Measurements from ENCODE around the gene KCTD17. TPM values are rescaled to one million over a fixed set of nuclear protein-coding genes. Genes with fewer than 3 reads are reported as not detected.
A peak's percentile ranks its signal among the peaks of the same experiment; 100 is the strongest.

Gene KCTD17
- total RNA-seq, 1 experiment from 2014 or later: 29.4 TPM

GRCh38 chr22:37014415-37014806 lies 37.1 kb upstream of the KCTD17 start (continued):
- TF ChIP-seq ZNF416 (CRISPR knock-in tag; IDR thresholded peaks at IDR 0.05): no peak
- no peak for TF ChIP-seq ZNF512 (CRISPR knock-in tag; IDR thresholded peaks at IDR 0.05; ENCODE audit: borderline replicate concordance)
- TF ChIP-seq SMAD3 (CRISPR knock-in tag; IDR thresholded peaks at IDR 0.05; ENCODE audit: borderline replicate concordance): no peak
- TF ChIP-seq PREB (CRISPR knock-in tag; IDR thresholded peaks at IDR 0.05; ENCODE audit: borderline replicate concordance): no peak
- TF ChIP-seq CREB1 (CRISPR knock-in tag; IDR thresholded peaks at IDR 0.05): no peak
- no peak for TF ChIP-seq PRDM15 (CRISPR knock-in tag; IDR thresholded peaks at IDR 0.05)
- TF ChIP-seq E2F4 (CRISPR knock-in tag; IDR thresholded peaks at IDR 0.05; ENCODE audit: borderline replicate concordance, low read depth): no peak
- TF ChIP-seq NFYB (CRISPR knock-in tag; conservative IDR thresholded peaks at IDR 0.05; ENCODE audit: low read depth): no peak
- TF ChIP-seq TEAD1 (CRISPR knock-in tag; IDR thresholded peaks at IDR 0.05): no peak

- DNase-seq (ENCODE audit: low spot score): no peak
- Mint-ChIP-seq H3K4me1 (peaks cover 16% of the 10 kb centered on the region), H3K4me3 (no peak overlapping the region), H3K36me3 (no peaks in the 10 kb centered on the region; the same call in 1 of the 2 replicates), H3K27ac (peak overlapping the region; percentile 87), H3K9me3 (no peaks in the 10 kb centered on the region), H3K27me3 (ENCODE audit: low read depth) (peaks cover under 1% of the 10 kb centered on the region)
- no peak for ATAC-seq
- ChIA-PET POLR2A (no interaction called here), CTCF (interaction anchor here (1.0 to 4.9 kb wide), 6 partner anchors 16 to 185 kb away, joined by 3 to 13 read pairs (median 4); no protein-coding TSS in a partner anchor)
- TF ChIP-seq IRF1 (CRISPR knock-in tag; IDR thresholded peaks at IDR 0.05) (no peak), ZNF219 (CRISPR knock-in tag; IDR thresholded peaks at IDR 0.05; ENCODE audit: borderline replicate concordance) (no peak), STAT6 (CRISPR knock-in tag; conservative IDR thresholded peaks at IDR 0.05; ENCODE audit: low read depth) (no peak), CDX4 (CRISPR knock-in tag; IDR thresholded peaks at IDR 0.05; ENCODE audit: borderline replicate concordance) (no peak), ARID4B (CRISPR knock-in tag; IDR thresholded peaks at IDR 0.05; ENCODE audit: borderline replicate concordance) (no peak)
Measured at GRCh38 chr22:37014835-37015586, 36.5 kb upstream of the KCTD17 start.

Measured in WTC11 (cell line).